Smooth muscle cell (in vitro differentiated cells): ENCODE results near the gene CHRD. TPM values are rescaled to one million over a fixed set of nuclear protein-coding genes. Genes with fewer than 3 reads are reported as not detected.

Experiments
- DNase-seq: peaks from one replicate; lab custom pipeline; 2025; ENCODE audit not compliant: unreplicated experiment; lab: John Stamatoyannopoulos, UW
- H2AFZ ChIP-seq: fragments of 200-600 bp; sonication (generic); 2 replicates; pipeline ENCODE4 v1.6.0; 2016; ENCODE audit warnings: antibody characterized with exemption, low read depth, mild to moderate bottlenecking
- H3F3A ChIP-seq: fragments of 200-600 bp; sonication (generic); 2 replicates; pipeline ENCODE4 v1.6.0; 2017; ENCODE audit warnings: antibody characterized with exemption, low read depth
- H3K27ac ChIP-seq: fragments of 200-600 bp; sonication (generic); 2 replicates; pipeline ENCODE4 v1.5.1; 2016; ENCODE audit warnings: low read depth, mild to moderate bottlenecking
- H3K27me3 ChIP-seq: fragments of 200-600 bp; sonication (generic); 2 replicates; pipeline ENCODE4 v1.6.1; 2016; ENCODE audit warnings: low read depth, mild to moderate bottlenecking
- H3K36me3 ChIP-seq: fragments of 200-600 bp; sonication (generic); 2 replicates; pipeline ENCODE4 v1.5.1; 2016; ENCODE audit warnings: low read depth
- H3K4me1 ChIP-seq: fragments of 200-600 bp; sonication (generic); 2 replicates; pipeline ENCODE4 v1.5.1; 2016; ENCODE audit warnings: low read depth
- H3K4me2 ChIP-seq: fragments of 200-600 bp; sonication (generic); 2 replicates; pipeline ENCODE4 v1.6.0; 2016; ENCODE audit warnings: mild to moderate bottlenecking
- H3K4me3 ChIP-seq: fragments of 200-600 bp; sonication (generic); 2 replicates; pipeline ENCODE4 v1.5.1; 2016; ENCODE audit warnings: mild to moderate bottlenecking
- H3K79me2 ChIP-seq: fragments of 200-600 bp; sonication (generic); 2 replicates; pipeline ENCODE4 v1.6.0; 2016; ENCODE audit warnings: low read depth, mild to moderate bottlenecking
- H3K9ac ChIP-seq: fragments of 200-600 bp; sonication (generic); 2 replicates; pipeline ENCODE4 v1.6.0; 2016; ENCODE audit warnings: low read depth
- H3K9me3 ChIP-seq: fragments of 200-600 bp; sonication (generic); replicated peaks from 2 replicates; pipeline ENCODE4 v1.5.1; 2016; ENCODE audit warnings: low read depth
- H4K20me1 ChIP-seq: fragments of 200-600 bp; sonication (generic); 2 replicates; pipeline ENCODE4 v1.6.0; 2016; ENCODE audit warnings: low read depth
- WGBS: methylation state at CpG from one replicate; pipeline ENCODE4 v1.1.7; 2016; ENCODE audit warnings: low lambda C conversion rate; 5-methylcytosine and 5-hydroxymethylcytosine counted together
- polyA plus RNA-seq: library from polyadenylated mRNA; unstranded; fragments of >200 nt; fragmentation: Nextera tagmentation; extraction: Ambion mirVana; gene quantifications from 2 replicates; pipeline ENCODE4 v1.2.1, GENCODE V29; 2016
- total RNA-seq: library from RNA; depleted of rRNA; stranded (reverse); fragments of >200 nt; gene quantifications from 2 replicates; pipeline ENCODE4 v1.2.3, GENCODE V29; 2014
- TF ChIP-seq, protein P1 (sequence below): fragments of 200-600 bp; sonication (generic); IDR thresholded peaks from 2 replicates; pipeline ENCODE4 v1.5.1; 2017; ENCODE audit warnings: borderline replicate concordance, mild to moderate bottlenecking, antibody characterized with exemption; ENCODE audit not compliant: insufficient read depth, poor library complexity, severe bottlenecking

Gene CHRD
- total and polyA plus RNA-seq, 2 experiments from 2014 or later = 1.5 to 2.5 TPM

DNA sequence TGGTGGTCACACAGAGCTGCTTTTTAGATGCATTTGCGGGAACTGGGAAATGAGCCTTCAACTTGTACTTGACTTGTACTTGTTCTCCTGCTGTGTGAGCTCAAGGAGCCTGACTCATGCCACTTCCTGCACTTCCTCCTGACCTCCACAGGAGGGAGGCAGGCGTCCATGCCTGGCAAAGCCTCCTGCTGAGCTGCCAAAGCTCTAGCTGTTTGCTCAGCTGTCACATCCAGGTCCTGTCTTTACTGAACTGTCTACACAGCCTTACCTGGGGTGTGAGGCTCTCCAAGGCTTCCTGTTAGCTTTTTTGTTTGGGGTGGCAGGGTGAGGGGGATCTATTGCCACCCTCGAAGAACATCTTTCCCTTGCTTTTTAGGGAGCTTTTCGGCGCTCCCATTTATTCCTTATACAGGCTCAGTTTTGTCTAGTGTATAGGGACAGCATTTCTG, 8.3 kb upstream of the CHRD start:
- Histone ChIP-seq H2AFZ (no peak overlapping the region), H3K9me3 (no peaks in the 10 kb centered on the region), H3K27ac (no peak overlapping the region), H3K27me3 (no peaks in the 10 kb centered on the region), H3K9ac (no peak overlapping the region), H3K4me1 (no peaks in the 10 kb centered on the region), H3K4me2 (no peak overlapping the region), H3K36me3 (peaks cover 3% of the 10 kb centered on the region), H3K4me3 (no peak overlapping the region), H3K79me2 (no peaks in the 10 kb centered on the region), H4K20me1 (peaks cover 3% of the 10 kb centered on the region), H3F3A (peaks cover 6% of the 10 kb centered on the region)
- peak; percentile 14 for DNase-seq
- TF ChIP-seq, protein P1, sequence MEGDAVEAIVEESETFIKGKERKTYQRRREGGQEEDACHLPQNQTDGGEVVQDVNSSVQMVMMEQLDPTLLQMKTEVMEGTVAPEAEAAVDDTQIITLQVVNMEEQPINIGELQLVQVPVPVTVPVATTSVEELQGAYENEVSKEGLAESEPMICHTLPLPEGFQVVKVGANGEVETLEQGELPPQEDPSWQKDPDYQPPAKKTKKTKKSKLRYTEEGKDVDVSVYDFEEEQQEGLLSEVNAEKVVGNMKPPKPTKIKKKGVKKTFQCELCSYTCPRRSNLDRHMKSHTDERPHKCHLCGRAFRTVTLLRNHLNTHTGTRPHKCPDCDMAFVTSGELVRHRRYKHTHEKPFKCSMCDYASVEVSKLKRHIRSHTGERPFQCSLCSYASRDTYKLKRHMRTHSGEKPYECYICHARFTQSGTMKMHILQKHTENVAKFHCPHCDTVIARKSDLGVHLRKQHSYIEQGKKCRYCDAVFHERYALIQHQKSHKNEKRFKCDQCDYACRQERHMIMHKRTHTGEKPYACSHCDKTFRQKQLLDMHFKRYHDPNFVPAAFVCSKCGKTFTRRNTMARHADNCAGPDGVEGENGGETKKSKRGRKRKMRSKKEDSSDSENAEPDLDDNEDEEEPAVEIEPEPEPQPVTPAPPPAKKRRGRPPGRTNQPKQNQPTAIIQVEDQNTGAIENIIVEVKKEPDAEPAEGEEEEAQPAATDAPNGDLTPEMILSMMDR = peak; percentile 95
- whole genome bisulfite sequencing = 54% methylated on average over 5 of the region's 5 CpGs

DNA sequence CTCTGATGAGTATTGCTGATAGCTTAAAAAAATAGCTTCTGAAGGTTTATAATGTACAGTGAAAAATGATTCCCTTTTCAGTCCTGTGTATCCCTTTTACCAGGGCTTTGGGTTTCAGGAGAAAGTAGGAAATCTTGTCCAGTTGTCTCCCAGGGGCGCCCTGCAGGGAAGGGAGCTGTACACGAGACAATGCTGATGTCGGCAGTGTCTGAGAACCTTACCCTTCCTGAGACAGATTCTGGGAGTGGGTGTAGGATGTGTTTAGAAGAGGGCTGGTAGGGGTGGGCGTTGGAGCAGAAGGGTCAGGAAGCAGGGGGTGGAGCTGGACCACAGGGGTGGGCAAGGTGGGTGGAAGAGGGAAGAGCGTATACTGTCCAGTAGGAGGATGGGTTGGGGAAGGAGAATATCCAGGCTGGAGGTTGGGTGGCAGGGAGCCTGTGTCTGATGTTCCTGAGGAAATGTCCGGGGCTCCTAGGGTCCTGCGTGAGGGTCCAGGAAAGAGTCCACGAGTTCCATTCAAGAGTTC, 7.5 kb upstream of the CHRD start:
- DNase-seq = no peak
- Histone ChIP-seq H3K27me3 (no peaks in the 10 kb centered on the region), H3K9ac (no peak overlapping the region), H3F3A (peaks cover 6% of the 10 kb centered on the region), H3K36me3 (no peaks in the 10 kb centered on the region), H3K4me3 (no peak overlapping the region), H3K27ac (no peak overlapping the region), H3K4me2 (no peak overlapping the region), H3K79me2 (no peaks in the 10 kb centered on the region), H3K9me3 (no peaks in the 10 kb centered on the region), H3K4me1 (no peaks in the 10 kb centered on the region), H4K20me1 (peaks cover 3% of the 10 kb centered on the region), H2AFZ (no peak overlapping the region)
- TF ChIP-seq, protein P1 = no peak
- WGBS = 77% methylated on average over 8 of the region's 8 CpGs

DNA sequence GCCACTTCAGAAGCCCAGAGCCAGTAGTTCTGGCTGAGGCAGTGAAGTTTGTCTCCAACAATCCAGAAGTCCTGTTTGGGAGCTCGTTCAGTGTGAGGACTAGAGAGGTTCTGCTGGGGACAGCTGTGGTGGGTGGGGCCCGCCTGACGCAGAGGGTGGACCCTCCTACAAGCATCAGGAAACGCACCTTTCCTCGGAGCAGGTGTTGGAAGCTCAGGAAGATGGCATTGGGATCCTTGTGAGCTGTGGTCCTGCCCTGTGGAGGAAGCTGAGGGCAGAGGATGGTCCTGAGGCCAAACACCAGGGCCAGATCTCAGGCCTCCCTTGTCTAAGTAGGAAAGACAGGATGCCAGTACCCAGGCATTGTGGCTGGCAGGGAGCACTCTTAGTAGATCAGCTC, 6.9 kb upstream of the CHRD start:
- Histone ChIP-seq H3K79me2 (no peaks in the 10 kb centered on the region), H2AFZ (no peak overlapping the region), H3K9me3 (no peaks in the 10 kb centered on the region), H3F3A (peaks cover 6% of the 10 kb centered on the region), H3K9ac (no peak overlapping the region), H3K27ac (no peak overlapping the region), H3K4me1 (peaks cover 5% of the 10 kb centered on the region), H3K36me3 (no peaks in the 10 kb centered on the region), H3K27me3 (no peaks in the 10 kb centered on the region), H4K20me1 (peaks cover under 1% of the 10 kb centered on the region), H3K4me2 (no peak overlapping the region), H3K4me3 (no peak overlapping the region)
- WGBS = 88% methylated on average over 5 of the region's 5 CpGs
- DNase-seq = no peak
- TF ChIP-seq, protein P1 = no peak

DNA sequence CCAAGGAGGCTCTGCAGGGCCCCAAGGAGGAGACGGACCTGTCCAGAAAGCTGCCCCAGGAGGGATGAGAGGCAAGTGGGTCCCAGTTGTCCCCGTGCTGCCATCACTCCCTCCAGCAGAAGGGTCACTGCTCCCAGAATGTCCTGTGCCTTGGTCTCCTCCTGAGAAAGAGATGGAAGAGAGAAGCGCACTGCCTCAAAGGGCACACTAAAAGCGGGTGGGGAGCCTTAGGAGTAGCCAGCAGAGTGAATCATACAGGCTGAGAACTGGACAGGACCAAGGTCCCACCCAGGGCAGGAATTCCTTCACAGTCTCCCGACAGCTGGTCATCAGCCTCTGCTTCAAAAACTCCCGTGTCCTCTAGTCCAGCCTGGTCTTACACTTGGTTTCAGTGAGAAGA, 6.4 kb upstream of the CHRD start:
- H3K9me3 ChIP-seq = no peaks in the 10 kb centered on the region
- H3K4me2 ChIP-seq = no peak overlapping the region
- no peaks in the 10 kb centered on the region for H3K36me3 ChIP-seq
- H3K27ac ChIP-seq = no peak overlapping the region
- no peak overlapping the region for H3K4me3 ChIP-seq
- TF ChIP-seq, protein P1 = no peak
- H3K4me1 ChIP-seq = peaks cover 8% of the 10 kb centered on the region
- H3K27me3 ChIP-seq = no peaks in the 10 kb centered on the region
- H3K79me2 ChIP-seq = no peaks in the 10 kb centered on the region
- no peak for DNase-seq
- no peak overlapping the region for H3K9ac ChIP-seq
- peaks cover 6% of the 10 kb centered on the region for H3F3A ChIP-seq
- H2AFZ ChIP-seq = no peak overlapping the region
- H4K20me1 ChIP-seq = no peaks in the 10 kb centered on the region
- 81% methylated on average over 6 of the region's 6 CpGs for WGBS
